OCI-LY3 (cell line): ENCODE results near the gene C6orf15.
A peak's percentile ranks its signal among the peaks of the same experiment; 100 is the strongest.

Experiments
- EZH2phosphoT487 ChIP-seq: fragments of 200-600 bp; shearing (Covaris generic); IDR thresholded peaks from 2 replicates; pipeline ENCODE4 v1.6.1; 2018; ENCODE audit warnings: antibody characterized with exemption, mixed run types, low read depth
- TF ChIP-seq, protein P1 (sequence below): fragments of 200-600, 300-600 bp; sonication (generic); IDR thresholded peaks from 2 replicates; pipeline ENCODE4 v1.5.1; 2014; ENCODE audit warnings: antibody characterized with exemption, low read length, low read depth

GRCh38 chr6:31070711-31071197 lies 41.6 kb downstream of the C6orf15 start:
- TF ChIP-seq, protein P1, sequence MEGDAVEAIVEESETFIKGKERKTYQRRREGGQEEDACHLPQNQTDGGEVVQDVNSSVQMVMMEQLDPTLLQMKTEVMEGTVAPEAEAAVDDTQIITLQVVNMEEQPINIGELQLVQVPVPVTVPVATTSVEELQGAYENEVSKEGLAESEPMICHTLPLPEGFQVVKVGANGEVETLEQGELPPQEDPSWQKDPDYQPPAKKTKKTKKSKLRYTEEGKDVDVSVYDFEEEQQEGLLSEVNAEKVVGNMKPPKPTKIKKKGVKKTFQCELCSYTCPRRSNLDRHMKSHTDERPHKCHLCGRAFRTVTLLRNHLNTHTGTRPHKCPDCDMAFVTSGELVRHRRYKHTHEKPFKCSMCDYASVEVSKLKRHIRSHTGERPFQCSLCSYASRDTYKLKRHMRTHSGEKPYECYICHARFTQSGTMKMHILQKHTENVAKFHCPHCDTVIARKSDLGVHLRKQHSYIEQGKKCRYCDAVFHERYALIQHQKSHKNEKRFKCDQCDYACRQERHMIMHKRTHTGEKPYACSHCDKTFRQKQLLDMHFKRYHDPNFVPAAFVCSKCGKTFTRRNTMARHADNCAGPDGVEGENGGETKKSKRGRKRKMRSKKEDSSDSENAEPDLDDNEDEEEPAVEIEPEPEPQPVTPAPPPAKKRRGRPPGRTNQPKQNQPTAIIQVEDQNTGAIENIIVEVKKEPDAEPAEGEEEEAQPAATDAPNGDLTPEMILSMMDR: peak; percentile 53
- TF ChIP-seq EZH2phosphoT487: no peak
